BE2C (cell line): Measurements from ENCODE around the gene NDUFS4. TPM values are rescaled to one million over a fixed set of nuclear protein-coding genes. Genes with fewer than 3 reads are reported as not detected.
"Not testable (repeated sequence)": the region's sequence is repeated elsewhere in the genome, so short reads cannot be mapped to it uniquely, and the experiment has no call there.

Experiments used
- DNase-seq: peaks from one replicate; pipeline ENCODE4 v3.0.0-alpha.2; 2020
- H3K27me3 ChIP-seq: fragments of 250-450 bp; sonication (Bioruptor Pico); 2 replicates; pipeline ENCODE4 v1.5.1; 2020; ENCODE audit warnings: mild to moderate bottlenecking
- H3K36me3 ChIP-seq: fragments of 250-450 bp; sonication (Bioruptor Pico); 2 replicates; pipeline ENCODE4 v1.5.1; 2020; ENCODE audit warnings: mild to moderate bottlenecking
- H3K4me1 ChIP-seq: fragments of 250-450 bp; sonication (Bioruptor Pico); 2 replicates; pipeline ENCODE4 v1.5.1; 2020
- H3K4me3 ChIP-seq: 2 replicates; pipeline ENCODE4 v1.5.1; 2011; ENCODE audit warnings: low read depth, low read length
- H3K9me3 ChIP-seq: fragments of 250-450 bp; sonication (Bioruptor Pico); 2 replicates; pipeline ENCODE4 v1.5.1; 2020
- CTCF ChIP-seq: IDR thresholded peaks from 2 replicates; pipeline ENCODE4 v1.5.1; 2012; ENCODE audit warnings: mild to moderate bottlenecking, low read depth, low read length
- polyA plus RNA-seq: library from polyadenylated mRNA; unstranded; fragments of >200 nt; gene quantifications from one replicate; pipeline ENCODE4 v1.2.1, GENCODE V29; 2012; ENCODE audit warnings: low read depth, missing spikeins; ENCODE audit not compliant: insufficient read length, insufficient read depth

NDUFS4 gene
- polyA plus RNA-seq = 119 TPM

GRCh38 chr5:53560506-53561191 lies at the start of gene NDUFS4:
NDUFS4 (plus strand) TSS chr5:53560639; CDS start chr5:53560663, 24 bp downstream.
- Histone ChIP-seq H3K9me3 (peaks cover 7% of the 10 kb centered on the region), H3K4me3 (peak within 1 kb of the TSS; percentile 96), H3K36me3 (no peaks in the 10 kb centered on the region), H3K27me3 (no peaks in the 10 kb centered on the region), H3K4me1 (no peaks in the 10 kb centered on the region)
- peak; percentile 88 for DNase-seq
- TF ChIP-seq CTCF = no peak

DNA sequence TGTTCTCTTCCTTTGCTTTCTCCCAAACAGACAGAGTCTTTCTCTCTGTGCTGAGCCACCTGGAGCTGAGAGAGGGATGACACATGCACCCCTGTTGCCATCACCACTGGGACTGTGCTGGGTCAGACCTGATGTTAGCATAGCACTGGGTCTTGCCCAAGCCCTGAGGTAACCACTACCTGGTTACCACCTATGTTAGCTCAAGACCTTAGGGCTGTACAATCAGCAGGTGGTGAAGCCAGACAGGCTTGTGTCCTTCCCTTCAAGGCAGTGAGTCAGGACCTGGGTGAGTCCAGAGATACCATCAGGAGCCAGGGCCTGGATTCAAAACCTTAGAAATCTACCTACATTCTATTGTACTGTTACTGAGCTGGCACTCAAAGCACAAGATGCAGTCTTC lies 47.9 kb upstream of the NDUFS4 start:
- Histone ChIP-seq H3K4me3 (no peak overlapping the region), H3K27me3 (no peaks in the 10 kb centered on the region), H3K36me3 (no peaks in the 10 kb centered on the region), H3K4me1 (no peaks in the 10 kb centered on the region), H3K9me3 (no peaks in the 10 kb centered on the region)
- no peak for TF ChIP-seq CTCF
- no peak for DNase-seq

GRCh38 chr5:53515988-53516387 lies 44.5 kb upstream of the NDUFS4 start:
- TF ChIP-seq CTCF = no peak
- H3K4me1 ChIP-seq = no peaks in the 10 kb centered on the region
- DNase-seq = no peak

GRCh38 chr5:53520813-53521212 lies 39.6 kb upstream of the NDUFS4 start:
- Histone ChIP-seq H3K36me3 (no peaks in the 10 kb centered on the region), H3K27me3 (no peaks in the 10 kb centered on the region), H3K4me3 (no peak overlapping the region), H3K9me3 (no peaks in the 10 kb centered on the region), H3K4me1 (no peaks in the 10 kb centered on the region)
- no peak for DNase-seq
- no peak for TF ChIP-seq CTCF

More at GRCh38 chr5:53515988-53516387, 44.5 kb upstream of the NDUFS4 start:
- Histone ChIP-seq H3K27me3 (no peaks in the 10 kb centered on the region), H3K36me3 (no peaks in the 10 kb centered on the region), H3K9me3 (no peaks in the 10 kb centered on the region), H3K4me3 (no peak overlapping the region)

- no peak for TF ChIP-seq CTCF
- Histone ChIP-seq H3K9me3 (no peaks in the 10 kb centered on the region), H3K4me1 (no peaks in the 10 kb centered on the region)
Observed at GRCh38 chr5:53537711-53538110, 22.7 kb upstream of the NDUFS4 start.

DNA sequence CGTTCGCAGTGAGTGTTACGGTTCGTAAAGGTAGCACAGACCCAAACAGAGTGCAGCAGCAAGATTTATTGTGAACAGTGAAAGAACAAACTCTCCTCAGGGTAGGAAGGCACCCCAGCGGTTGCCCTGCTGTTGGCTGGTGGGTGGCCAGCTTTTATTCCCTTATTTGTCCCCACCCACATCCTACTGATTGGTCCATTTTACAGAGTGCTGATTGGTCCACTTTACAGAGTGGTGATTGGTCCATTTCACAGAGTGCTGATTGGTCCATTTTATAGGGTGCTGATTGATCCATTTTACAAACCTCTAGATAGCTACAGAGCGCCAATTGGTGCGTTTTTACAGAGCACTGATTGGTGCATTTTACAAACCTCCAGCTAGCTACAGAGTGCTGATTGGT lies 19.7 kb upstream of the NDUFS4 start:
- not testable (repeated sequence) for H3K4me1 ChIP-seq, H3K36me3 ChIP-seq, DNase-seq, H3K4me3 ChIP-seq, H3K27me3 ChIP-seq, H3K9me3 ChIP-seq

More at GRCh38 chr5:53537711-53538110, 22.7 kb upstream of the NDUFS4 start:
- no peaks in the 10 kb centered on the region for H3K36me3 ChIP-seq
- DNase-seq = no peak
- no peak overlapping the region for H3K4me3 ChIP-seq
- H3K27me3 ChIP-seq = no peaks in the 10 kb centered on the region; the same call in none of the 2 replicates
